Uterus (tissue), 2 donors: ENCODE results near the gene LEPR.

Experiments used
- POLR2A ChIP-seq, 2 donors: fragments of 450-650 bp; IDR thresholded peaks; one replicate each; pipeline ENCODE4 v1.6.1; 2016; ENCODE audit warnings: antibody characterized with exemption in 2 of 2, mild to moderate bottlenecking in 1 of 2, moderate library complexity in 1 of 2
- TF ChIP-seq, protein P1 (sequence below), 4 experiments: fragments of 200-600 bp in 2 of 4; fragments of 450-650 bp in 2 of 4; sonication (generic) in 2 of 4; IDR thresholded peaks; one replicate each; pipeline ENCODE4 v1.5.1; 2016 to 2019; ENCODE audit warnings: antibody characterized with exemption in 4 of 4, mild to moderate bottlenecking in 2 of 4, moderate library complexity in 1 of 4

GRCh38 chr1:65444128-65444640, 23.7 kb downstream of the LEPR start:
- TF ChIP-seq, protein P1, sequence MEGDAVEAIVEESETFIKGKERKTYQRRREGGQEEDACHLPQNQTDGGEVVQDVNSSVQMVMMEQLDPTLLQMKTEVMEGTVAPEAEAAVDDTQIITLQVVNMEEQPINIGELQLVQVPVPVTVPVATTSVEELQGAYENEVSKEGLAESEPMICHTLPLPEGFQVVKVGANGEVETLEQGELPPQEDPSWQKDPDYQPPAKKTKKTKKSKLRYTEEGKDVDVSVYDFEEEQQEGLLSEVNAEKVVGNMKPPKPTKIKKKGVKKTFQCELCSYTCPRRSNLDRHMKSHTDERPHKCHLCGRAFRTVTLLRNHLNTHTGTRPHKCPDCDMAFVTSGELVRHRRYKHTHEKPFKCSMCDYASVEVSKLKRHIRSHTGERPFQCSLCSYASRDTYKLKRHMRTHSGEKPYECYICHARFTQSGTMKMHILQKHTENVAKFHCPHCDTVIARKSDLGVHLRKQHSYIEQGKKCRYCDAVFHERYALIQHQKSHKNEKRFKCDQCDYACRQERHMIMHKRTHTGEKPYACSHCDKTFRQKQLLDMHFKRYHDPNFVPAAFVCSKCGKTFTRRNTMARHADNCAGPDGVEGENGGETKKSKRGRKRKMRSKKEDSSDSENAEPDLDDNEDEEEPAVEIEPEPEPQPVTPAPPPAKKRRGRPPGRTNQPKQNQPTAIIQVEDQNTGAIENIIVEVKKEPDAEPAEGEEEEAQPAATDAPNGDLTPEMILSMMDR (IDR thresholded peaks at IDR 0.05), result no peak
- TF ChIP-seq POLR2A (IDR thresholded peaks at IDR 0.05), result no peak
